Lung (tissue), 12 donors: ENCODE results near the gene UGT2B17. TPM values are rescaled to one million over a fixed set of nuclear protein-coding genes. Genes with fewer than 3 reads are reported as not detected.

Experiments
- ATAC-seq: fragments of 200-7000 bp; cut with Tn5 transposase; one replicate; pipeline ENCODE4 v1.9.1; 2020; ENCODE audit warnings: moderate number of reproducible peaks; ENCODE audit not compliant: insufficient read depth, low FRiP score
- DNase-seq, 3 donors: peaks; one replicate each; pipeline ENCODE4 v3.0.0-alpha.2; 2013 to 2017
- H3K27ac ChIP-seq, 2 donors: one replicate each; pipeline ENCODE4 v1.5.1; 2013; ENCODE audit warnings: mild to moderate bottlenecking in 2 of 2, moderate library complexity in 2 of 2, control low read depth in 1 of 2, inconsistent platforms in 1 of 2, low read depth in 1 of 2, low read length in 1 of 2
- H3K27me3 ChIP-seq, 3 donors: one replicate each; pipeline ENCODE4 v1.5.1; 2013; ENCODE audit warnings: low read length in 2 of 3; ENCODE audit not compliant: control insufficient read depth in 3 of 3, insufficient read depth in 3 of 3
- H3K36me3 ChIP-seq, 4 donors: one replicate each; pipeline ENCODE4 v1.5.1; 2013; ENCODE audit warnings: low read length in 4 of 4, mild to moderate bottlenecking in 1 of 4, moderate library complexity in 1 of 4; ENCODE audit not compliant: control insufficient read depth in 4 of 4, insufficient read depth in 4 of 4
- H3K4me1 ChIP-seq, 5 donors: one replicate each; pipeline ENCODE4 v1.5.1; 2013; ENCODE audit warnings: low read length in 5 of 5, mild to moderate bottlenecking in 2 of 5, moderate library complexity in 1 of 5; ENCODE audit not compliant: control insufficient read depth in 5 of 5, insufficient read depth in 5 of 5
- H3K4me3 ChIP-seq: one replicate; pipeline ENCODE4 v1.5.1; 2013; ENCODE audit warnings: mild to moderate bottlenecking, control low read depth, moderate library complexity
- H3K9ac ChIP-seq, 2 donors: one replicate each; pipeline ENCODE4 v1.5.1; 2013; ENCODE audit warnings: low read length in 2 of 2, control low read depth in 1 of 2; ENCODE audit not compliant: insufficient read depth in 1 of 2
- H3K9me3 ChIP-seq, 4 donors: one replicate each; pipeline ENCODE4 v1.5.1; 2013; ENCODE audit warnings: low read length in 3 of 4, mild to moderate bottlenecking in 1 of 4, moderate library complexity in 1 of 4; ENCODE audit not compliant: control insufficient read depth in 4 of 4, insufficient read depth in 3 of 4
- CTCF ChIP-seq: IDR thresholded peaks from 2 replicates; pipeline ENCODE4 v1.5.1; 2012; ENCODE audit warnings: mild to moderate bottlenecking; ENCODE audit errors: control extremely low read depth, extremely low read depth
- WGBS, 2 donors: extraction: QIAGEN DNeasy Blood & Tissue Kit; methylation state at CpG; one replicate each; pipeline ENCODE4 v1.1.7; 2013; 5-methylcytosine and 5-hydroxymethylcytosine counted together
- polyA plus RNA-seq, 2 donors: library from polyadenylated mRNA; stranded (reverse); fragments of 200-250 nt; gene quantifications; one replicate each; pipeline ENCODE4 v1.2.1, GENCODE V29; 2013
- total RNA-seq, 2 donors: library from RNA; depleted of rRNA in 1 of 2; stranded (reverse); fragments of >200 nt in 1 of 2; gene quantifications; one replicate each; pipeline ENCODE4 v1.2.1, GENCODE V29; 2014 to 2021
- donor health status: control.
- donor health status: control.
- donor health status: Bipolar disorder and iron deficiency.
- donor health status: healthy.
- donor health status: DM: yes; HTN: yes; CAD: no.

Gene UGT2B17
- total and polyA plus RNA-seq, 4 donors, result 0.08 to 0.46 (median 0.33) TPM; not detected in 1

- no peak for TF ChIP-seq CTCF
- Histone ChIP-seq H3K27ac (no peak overlapping the region), H3K27me3 (no peaks in the 10 kb centered on the region), H3K36me3 (no peaks in the 10 kb centered on the region), H3K4me3 (no peak overlapping the region), H3K9ac (no peak overlapping the region), H3K9me3 (no peaks in the 10 kb centered on the region), H3K4me1 (no peaks in the 10 kb centered on the region)
- ATAC-seq (no peak), DNase-seq (no peak)
- 59 to 64% methylated on average over 4 of the region's 4 CpGs for whole genome bisulfite sequencing, 2 donors
Measured at GRCh38 chr4:68499021-68499420, 77.1 kb downstream of the UGT2B17 start.

GRCh38 chr4:68498413-68499007 lies 77.6 kb downstream of the UGT2B17 start:
- Histone ChIP-seq H3K27ac (no peak overlapping the region), H3K36me3 (no peaks in the 10 kb centered on the region), H3K9me3 (no peaks in the 10 kb centered on the region), H3K9ac (no peak overlapping the region), H3K27me3 (no peaks in the 10 kb centered on the region), H3K4me3 (no peak overlapping the region), H3K4me1 (no peaks in the 10 kb centered on the region)
- peak; percentile 68 to 79 (median 68) for DNase-seq
- 17 to 20% methylated on average over 5 of the region's 5 CpGs for WGBS, 2 donors
- TF ChIP-seq CTCF, result peak; percentile 73
- ATAC-seq, result peak; percentile 47

GRCh38 chr4:68494688-68495087 lies 81.4 kb downstream of the UGT2B17 start:
- H3K4me3 ChIP-seq, result no peak overlapping the region
- ATAC-seq, result no peak
- DNase-seq, result no peak
- H3K9me3 ChIP-seq, result no peaks in the 10 kb centered on the region
- no peaks in the 10 kb centered on the region for H3K36me3 ChIP-seq
- no peak for TF ChIP-seq CTCF
- no peaks in the 10 kb centered on the region for H3K27me3 ChIP-seq
- H3K9ac ChIP-seq, result no peak overlapping the region
- no peaks in the 10 kb centered on the region for H3K4me1 ChIP-seq
- H3K27ac ChIP-seq, result no peak overlapping the region
- WGBS, 2 donors, result 3 to 8% methylated on average over 1 of the region's 1 CpG

GRCh38 chr4:68490826-68491457 lies 85.2 kb downstream of the UGT2B17 start:
- WGBS, 2 donors, result 89 to 96% methylated on average over 6 of the region's 6 CpGs
- no peaks in the 10 kb centered on the region for H3K36me3 ChIP-seq
- ATAC-seq (no peak), DNase-seq (peak in 2 of 3 donors; percentile 20 to 44)
- TF ChIP-seq CTCF, result no peak
- H3K9me3 ChIP-seq, result peaks cover 0 to 4% (median 0%) of the 10 kb centered on the region in 4 donors
- H3K27me3 ChIP-seq, result no peaks in the 10 kb centered on the region
- H3K4me1 ChIP-seq, result no peaks in the 10 kb centered on the region
- H3K27ac ChIP-seq, result no peak overlapping the region
- H3K9ac ChIP-seq, result no peak overlapping the region
- H3K4me3 ChIP-seq, result no peak overlapping the region
